ENCODE results near the gene INTS6. TPM values are rescaled to one million over a fixed set of nuclear protein-coding genes. Genes with fewer than 3 reads are reported as not detected.

Gene INTS6
- total RNA-seq, 2 experiments from 2014 or later, result 45.6 to 58.7 TPM

DNA sequence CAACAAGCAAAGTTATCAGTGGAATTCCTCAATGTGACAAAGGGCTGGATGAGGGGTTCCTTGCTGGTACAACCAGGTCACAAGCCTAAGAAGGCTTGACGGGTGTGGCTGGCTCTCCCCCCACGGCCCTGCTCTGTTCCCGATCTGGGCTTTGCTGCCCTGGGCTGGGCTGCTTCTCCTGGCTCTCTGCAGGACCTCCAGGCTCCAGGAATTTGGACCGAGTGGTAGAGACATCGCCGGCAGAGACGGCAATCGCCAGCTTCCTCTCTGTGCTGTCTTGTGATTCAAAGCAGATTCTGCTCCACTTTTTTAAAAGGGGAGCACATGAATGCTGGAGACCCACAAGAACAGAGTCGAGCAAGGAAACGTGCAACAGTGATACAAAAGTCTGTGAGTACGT is 113.5 kb downstream of the INTS6 start, which contains the start of gene SERPINE3:
Gene SERPINE3, plus strand, starts transcription at position 338 of the 400 bp plus-strand sequence. CDS start 1,401 bp downstream, outside the sequence.
- no peak within 1 kb of the TSS for H3K4me3 ChIP-seq (ENCODE audit: low read depth, low read length, poor library complexity, severe bottlenecking)
- intact Hi-C loops (cut with micrococcal nuclease; ENCODE audit: unreplicated experiment), result no loop called here
- H3K36me3 ChIP-seq (ENCODE audit: insufficient read depth, low read length), result no peaks in the 10 kb centered on the region
- H3K27ac ChIP-seq (ENCODE audit: low read depth, low read length, poor library complexity, severe bottlenecking), result no peak within 1 kb of the TSS
- no peak within 1 kb of the TSS for H2AFZ ChIP-seq (ENCODE audit: low read length)
- H3K9me3 ChIP-seq (ENCODE audit: low read length), result no peaks in the 10 kb centered on the region
- H3K79me2 ChIP-seq (ENCODE audit: insufficient read depth, low read depth, low read length), result no peaks in the 10 kb centered on the region
- no peak within 1 kb of the TSS for H3K4me2 ChIP-seq (ENCODE audit: low read length)
- no peaks in the 10 kb centered on the region for H3K9me2 ChIP-seq (ENCODE audit: insufficient read depth, low read length)
- BruUV-seq (replicated peaks), result no TSS peak
- ChIA-PET CTCF (ENCODE audit: unreplicated experiment) (no interaction called here), POLR2A (no interaction called here)
- DNase-seq (ENCODE audit: low spot score), result no peak
- TF ChIP-seq CTCF (conservative IDR thresholded peaks at IDR 0.05; ENCODE audit: low read length) (no peak), EZH2phosphoT487 (IDR thresholded peaks at IDR 0.05; ENCODE audit: borderline replicate concordance, low read depth, low read length) (no peak)
- no peaks in the 10 kb centered on the region for H4K20me1 ChIP-seq (ENCODE audit: insufficient read depth, low read length)
- H3K4me1 ChIP-seq (ENCODE audit: insufficient read depth, low read length, poor library complexity, severe bottlenecking), result no peaks in the 10 kb centered on the region

GRCh38 chr13:51336746-51337145 is 116.1 kb downstream of the INTS6 start:
- no peaks in the 10 kb centered on the region for H3K4me1 ChIP-seq (ENCODE audit: insufficient read depth, low read length, poor library complexity, severe bottlenecking)
- TF ChIP-seq CTCF (conservative IDR thresholded peaks at IDR 0.05; ENCODE audit: low read length) (no peak), EZH2phosphoT487 (IDR thresholded peaks at IDR 0.05; ENCODE audit: borderline replicate concordance, low read depth, low read length) (no peak)
- no peaks in the 10 kb centered on the region for H3K9me3 ChIP-seq (ENCODE audit: low read length)
- no peaks in the 10 kb centered on the region for H3K79me2 ChIP-seq (ENCODE audit: insufficient read depth, low read depth, low read length)
- no peak overlapping the region for H2AFZ ChIP-seq (ENCODE audit: low read length)
- no peak overlapping the region for H3K4me3 ChIP-seq (ENCODE audit: low read depth, low read length, poor library complexity, severe bottlenecking)
- no peak overlapping the region for H3K27ac ChIP-seq (ENCODE audit: low read depth, low read length, poor library complexity, severe bottlenecking)
- ChIA-PET POLR2A (no interaction called here), CTCF (ENCODE audit: unreplicated experiment) (no interaction called here)
- BruUV-seq (replicated peaks), result no TSS peak
- no peak for DNase-seq (ENCODE audit: low spot score)
- H3K9me2 ChIP-seq (ENCODE audit: insufficient read depth, low read length), result no peaks in the 10 kb centered on the region
- H3K4me2 ChIP-seq (ENCODE audit: low read length), result no peak overlapping the region
- H4K20me1 ChIP-seq (ENCODE audit: insufficient read depth, low read length), result no peaks in the 10 kb centered on the region
- no peaks in the 10 kb centered on the region for H3K36me3 ChIP-seq (ENCODE audit: insufficient read depth, low read length)
- intact Hi-C loops (cut with micrococcal nuclease; ENCODE audit: unreplicated experiment), result no loop called here

DNA sequence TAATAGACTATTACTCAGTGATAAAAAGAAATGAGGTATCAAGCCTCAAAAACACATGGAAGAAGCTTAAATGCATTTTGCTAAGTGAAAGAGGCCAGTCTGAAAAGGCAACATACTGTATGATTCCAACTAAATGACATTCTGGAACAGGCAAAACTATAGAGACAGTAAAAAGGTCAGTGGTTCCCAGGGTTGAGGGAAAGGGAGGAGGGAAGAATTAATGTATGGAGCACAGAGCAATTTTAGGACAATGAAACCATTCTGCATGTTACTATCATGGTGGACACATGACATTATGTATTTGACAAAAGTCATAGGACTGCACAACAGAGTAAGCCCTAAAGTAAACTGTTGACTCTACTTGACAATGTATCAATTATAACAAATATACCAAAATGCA is 119.0 kb downstream of the INTS6 start:
- intact Hi-C loops (cut with micrococcal nuclease; ENCODE audit: unreplicated experiment), result no loop called here
- POLR2A ChIA-PET, result no interaction called here
- peaks cover 10% of the 10 kb centered on the region for H3K4me1 ChIP-seq (ENCODE audit: insufficient read depth, low read length, poor library complexity, severe bottlenecking)

More for the DNA sequence above, 119.0 kb downstream of the INTS6 start:
- no TSS peak for BruUV-seq (replicated peaks)
- H3K4me3 ChIP-seq (ENCODE audit: low read depth, low read length, poor library complexity, severe bottlenecking), result no peak overlapping the region
- no peak for TF ChIP-seq EZH2phosphoT487 (IDR thresholded peaks at IDR 0.05; ENCODE audit: borderline replicate concordance, low read depth, low read length)
- no peak for TF ChIP-seq CTCF (conservative IDR thresholded peaks at IDR 0.05; ENCODE audit: low read length)
- H3K9me3 ChIP-seq (ENCODE audit: low read length), result no peaks in the 10 kb centered on the region
- H3K9me2 ChIP-seq (ENCODE audit: insufficient read depth, low read length), result no peaks in the 10 kb centered on the region
- H3K27ac ChIP-seq (ENCODE audit: low read depth, low read length, poor library complexity, severe bottlenecking), result no peak overlapping the region
- H3K4me2 ChIP-seq (ENCODE audit: low read length), result no peak overlapping the region
- no peaks in the 10 kb centered on the region for H3K36me3 ChIP-seq (ENCODE audit: insufficient read depth, low read length)
- DNase-seq (ENCODE audit: low spot score), result no peak
- no peaks in the 10 kb centered on the region for H3K79me2 ChIP-seq (ENCODE audit: insufficient read depth, low read depth, low read length)
- CTCF ChIA-PET (ENCODE audit: unreplicated experiment), result no interaction called here
- H4K20me1 ChIP-seq (ENCODE audit: insufficient read depth, low read length), result no peaks in the 10 kb centered on the region
- H2AFZ ChIP-seq (ENCODE audit: low read length), result no peak overlapping the region

Data from OCI-LY7 (cell line).